AG08395 (cell line): ENCODE results near the gene MZT1.
"Not testable (repeated sequence)": the region's sequence is repeated elsewhere in the genome, so short reads cannot be mapped to it uniquely, and the experiment has no call there.

ENCODE experiments used
- DNase-seq: peaks from one replicate; pipeline ENCODE4 v3.0.0; 2012; ENCODE audit warnings: mixed read lengths, low spot score

Gene MZT1

GRCh38 chr13:72727417-72728289 is at the start of gene MZT1, which contains the start of gene BORA:
MZT1 (minus strand) TSS chr13:72727629; CDS start chr13:72727602, 27 bp downstream.
BORA (plus strand) TSS chr13:72727923; CDS start chr13:72728941, 1,018 bp downstream.
- DNase-seq: peak; percentile 97

- DNase-seq: no peak
Observed at GRCh38 chr13:72774019-72774418, 46.6 kb upstream of the MZT1 start.

- DNase-seq: no peak
Observed at GRCh38 chr13:72763411-72763810, 36.0 kb upstream of the MZT1 start.

GRCh38 chr13:72760189-72760588 is 32.8 kb upstream of the MZT1 start:
- DNase-seq: no peak

- no peak for DNase-seq
Observed at GRCh38 chr13:72757792-72758535, 30.5 kb upstream of the MZT1 start.

- DNase-seq: no peak
Observed at GRCh38 chr13:72754111-72754510, 26.7 kb upstream of the MZT1 start.

GRCh38 chr13:72751220-72751619 is 23.8 kb upstream of the MZT1 start:
- no peak for DNase-seq

GRCh38 chr13:72745260-72745659 is 17.8 kb upstream of the MZT1 start:
- no peak for DNase-seq

- no peak for DNase-seq
Observed at GRCh38 chr13:72740015-72740414, 12.6 kb upstream of the MZT1 start.

GRCh38 chr13:72737033-72737432 is 9.6 kb upstream of the MZT1 start:
- no peak for DNase-seq

GRCh38 chr13:72728290-72728605 is 819 bp upstream of the MZT1 start:
- no peak for DNase-seq

- peak; percentile 12 for DNase-seq
Observed at GRCh38 chr13:72726726-72727416, 558 bp downstream of the MZT1 start.

- DNase-seq: not testable (repeated sequence)
Observed at GRCh38 chr13:72726185-72726584, 1.2 kb downstream of the MZT1 start.

- DNase-seq: no peak
Observed at GRCh38 chr13:72716776-72717175, 10.7 kb downstream of the MZT1 start.

GRCh38 chr13:72700509-72700908 is 26.9 kb downstream of the MZT1 start:
- no peak for DNase-seq

- no peak for DNase-seq
Observed at GRCh38 chr13:72698164-72698563, 29.3 kb downstream of the MZT1 start.

GRCh38 chr13:72696579-72696978 is 30.9 kb downstream of the MZT1 start:
- DNase-seq: peak; percentile 20

GRCh38 chr13:72694314-72694713 is 33.1 kb downstream of the MZT1 start:
- DNase-seq: no peak

GRCh38 chr13:72693832-72694231 is 33.6 kb downstream of the MZT1 start:
- no peak for DNase-seq

- no peak for DNase-seq
Observed at GRCh38 chr13:72692884-72693514, 34.4 kb downstream of the MZT1 start.

GRCh38 chr13:72689181-72689696 is 38.2 kb downstream of the MZT1 start:
- DNase-seq: no peak

- no peak for DNase-seq
Observed at GRCh38 chr13:72686766-72687165, 40.7 kb downstream of the MZT1 start.
